Measurements from ENCODE around the gene IL17D.
A peak's percentile ranks its signal among the peaks of the same experiment; 100 is the strongest.
"Not testable (repeated sequence)": the region's sequence is repeated elsewhere in the genome, so short reads cannot be mapped to it uniquely, and the experiment has no call there.

IL17D gene, protein sequence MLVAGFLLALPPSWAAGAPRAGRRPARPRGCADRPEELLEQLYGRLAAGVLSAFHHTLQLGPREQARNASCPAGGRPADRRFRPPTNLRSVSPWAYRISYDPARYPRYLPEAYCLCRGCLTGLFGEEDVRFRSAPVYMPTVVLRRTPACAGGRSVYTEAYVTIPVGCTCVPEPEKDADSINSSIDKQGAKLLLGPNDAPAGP

DNA sequence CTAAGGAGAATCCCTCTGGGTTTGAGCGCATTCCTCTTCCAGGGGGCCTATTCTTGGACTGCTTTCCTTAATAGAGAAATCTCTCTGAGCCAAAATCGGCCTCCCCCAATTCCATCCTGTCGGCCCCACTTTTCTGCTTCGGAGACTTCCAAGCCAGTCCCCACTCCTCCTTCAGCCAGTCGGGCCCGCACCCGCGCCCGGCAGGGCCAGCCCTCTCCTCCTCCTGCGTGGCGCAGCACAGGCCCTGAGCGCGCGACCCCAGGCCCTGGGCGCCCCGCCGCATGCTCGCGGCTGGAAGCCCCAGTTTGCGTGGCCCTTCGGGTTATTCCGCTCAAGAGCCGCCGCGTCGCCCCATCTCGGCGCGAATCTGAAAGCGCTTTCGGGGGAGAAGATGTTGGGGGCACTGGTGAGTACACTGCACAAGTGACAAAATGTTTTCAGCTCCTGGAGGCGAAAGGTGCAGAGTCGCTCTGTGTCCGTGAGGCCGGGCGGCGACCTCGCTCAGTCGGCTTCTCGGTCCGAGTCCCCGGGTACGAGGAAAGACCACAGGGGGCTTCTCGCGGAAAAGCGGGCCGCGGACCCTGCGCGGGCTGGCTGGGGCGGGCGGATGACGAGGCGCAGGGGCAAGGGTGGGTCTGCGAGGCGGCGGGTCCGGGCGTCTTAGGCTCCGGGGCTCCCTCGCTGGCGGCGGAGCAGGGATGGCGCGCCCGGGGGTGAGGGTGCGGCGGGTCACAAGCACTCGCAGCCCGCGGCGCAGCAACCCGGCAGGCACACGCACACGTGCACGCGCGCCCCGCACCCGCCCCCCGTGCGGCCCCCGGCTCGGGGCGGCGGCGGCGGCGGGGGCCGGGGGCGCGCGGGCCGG is at the start of gene IL17D:
IL17D (plus strand) TSS at position 785 of the 865 bp plus-strand sequence. CDS start 303 bp downstream, outside the sequence.
- DNase-seq (ENCODE audit: low read depth), result peak; percentile 30

DNA sequence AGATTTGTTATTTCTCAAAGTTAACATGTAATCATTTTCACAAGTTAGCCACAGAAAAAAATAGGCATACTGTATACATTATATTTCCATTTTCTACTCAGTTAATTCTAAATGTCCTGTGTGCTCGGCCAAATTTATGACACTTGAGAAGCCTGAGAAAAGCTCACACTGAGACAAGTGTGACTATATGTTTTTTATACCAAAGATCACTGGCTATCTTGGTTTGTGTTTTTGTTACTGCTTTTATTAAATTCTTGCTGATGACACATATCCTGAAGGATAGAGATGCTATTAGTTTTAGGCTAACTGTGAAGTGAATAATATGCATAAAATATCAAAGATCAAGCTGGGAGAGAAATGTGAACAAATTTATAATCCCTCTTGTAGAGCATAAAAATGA is 49.3 kb upstream of the IL17D start:
- no peak for DNase-seq (ENCODE audit: low read depth)

DNA sequence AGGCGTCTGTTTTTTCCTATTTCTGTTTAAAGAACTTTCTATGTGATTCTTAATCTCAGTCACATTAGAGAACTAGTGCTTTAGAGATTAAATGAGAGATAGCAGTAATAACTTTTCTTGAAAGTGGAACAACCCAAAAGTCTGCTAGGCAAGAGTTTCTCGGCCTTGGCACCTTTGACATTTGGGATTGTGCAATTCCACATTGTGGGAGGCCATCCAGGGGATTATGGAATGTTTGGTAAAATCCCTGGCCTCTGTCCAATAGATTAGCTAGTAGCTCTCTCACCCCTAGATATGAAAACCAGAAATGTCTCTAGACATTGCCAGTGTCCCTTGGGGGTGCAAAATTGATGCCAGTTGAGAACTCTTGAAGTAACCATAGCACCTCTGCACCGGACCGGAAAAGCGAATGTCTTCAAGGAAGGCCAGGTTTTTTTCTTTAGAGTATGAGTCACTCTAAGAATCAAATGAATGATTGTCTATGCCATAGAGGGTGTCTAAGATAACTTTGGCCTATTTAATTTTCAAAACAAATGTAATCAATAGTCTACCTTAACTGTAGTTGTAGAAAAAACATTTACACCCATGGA is 45.0 kb upstream of the IL17D start:
- no peak for DNase-seq (ENCODE audit: low read depth)

DNA sequence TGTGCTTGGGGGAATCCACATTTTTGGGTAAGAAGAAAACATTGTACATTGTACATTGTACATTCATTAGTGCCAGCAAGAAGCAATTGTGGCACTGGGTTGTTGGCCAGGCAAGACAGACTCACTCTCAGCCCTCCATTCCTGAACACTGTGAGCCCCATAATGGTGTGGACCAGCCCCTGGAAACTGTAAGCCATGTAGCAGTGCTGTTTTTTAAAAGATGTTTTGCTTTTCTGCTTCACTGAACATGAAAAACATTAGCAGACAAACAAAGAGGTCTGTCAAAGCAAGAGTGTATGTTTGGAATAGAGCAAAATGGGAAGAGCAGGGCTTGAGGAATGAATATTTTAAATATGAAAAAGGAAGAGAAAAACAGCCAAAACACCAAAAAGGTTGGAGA is 39.1 kb upstream of the IL17D start:
- DNase-seq (ENCODE audit: low read depth), result no peak

DNA sequence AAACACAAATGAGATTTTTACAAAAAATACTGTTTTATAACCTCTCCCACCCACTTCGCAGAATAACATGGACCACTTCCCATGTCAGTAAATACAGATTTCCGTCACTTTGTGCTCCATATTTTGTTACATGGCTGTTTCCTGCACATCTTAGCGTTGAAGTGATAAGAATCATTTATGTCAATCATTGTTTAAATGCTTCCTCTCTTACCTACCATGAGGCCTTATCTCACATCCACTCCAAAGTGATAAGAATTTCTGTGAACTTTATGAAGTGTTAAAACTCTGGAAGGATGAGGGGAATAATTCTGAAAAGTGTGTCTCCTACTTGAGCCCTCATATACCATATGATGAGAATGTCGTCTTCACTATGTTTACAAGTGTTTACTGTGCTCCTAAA is 36.6 kb upstream of the IL17D start:
- no peak for DNase-seq (ENCODE audit: low read depth)

DNA sequence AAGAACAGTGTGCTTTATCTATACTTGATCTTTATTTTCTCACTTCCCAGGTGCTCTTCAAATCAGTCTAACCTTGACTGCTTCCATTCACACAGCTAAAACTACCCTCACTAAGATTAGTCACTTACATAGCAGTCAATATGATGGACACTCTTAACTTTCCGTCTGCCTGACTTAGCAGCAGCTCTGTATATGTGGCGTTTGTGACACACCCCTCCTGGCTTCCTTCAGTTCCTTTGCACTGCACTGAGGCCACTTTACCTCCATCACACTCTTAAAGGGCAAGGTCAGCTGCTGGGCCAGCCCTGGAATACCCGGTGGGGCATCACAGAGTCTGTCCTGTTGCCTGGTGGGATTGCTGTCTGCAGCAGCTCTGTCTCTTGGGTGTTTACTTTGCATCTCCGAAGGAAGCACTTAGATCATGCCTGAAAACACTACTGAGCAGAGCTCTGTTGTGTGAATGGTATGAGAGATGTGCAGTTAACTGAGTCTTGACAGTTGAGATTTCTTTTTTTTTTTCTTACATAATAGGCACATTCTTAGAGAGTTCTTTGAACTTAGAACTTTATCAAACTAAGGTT is 35.6 kb upstream of the IL17D start:
- DNase-seq (ENCODE audit: low read depth), result no peak

DNA sequence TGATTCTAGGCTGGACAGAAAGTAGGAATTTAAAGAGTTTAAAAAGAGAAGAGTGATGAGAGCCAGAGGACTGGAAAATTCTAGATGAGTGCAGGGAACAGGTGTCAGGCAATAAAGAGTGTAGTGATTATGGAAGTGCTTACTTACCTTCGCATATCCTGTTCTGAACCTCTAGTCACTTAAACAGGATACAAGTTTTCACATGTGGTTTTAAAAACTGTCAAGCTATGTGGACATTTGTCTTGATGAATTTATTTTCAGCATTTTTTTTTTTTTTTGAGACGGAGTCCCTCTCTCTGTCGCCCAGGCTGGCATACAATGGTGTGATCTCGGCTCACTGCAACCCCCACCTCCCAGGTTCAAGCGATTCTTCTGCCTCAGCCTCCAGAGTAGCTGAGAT is 34.3 kb upstream of the IL17D start:
- DNase-seq (ENCODE audit: low read depth), result no peak

DNA sequence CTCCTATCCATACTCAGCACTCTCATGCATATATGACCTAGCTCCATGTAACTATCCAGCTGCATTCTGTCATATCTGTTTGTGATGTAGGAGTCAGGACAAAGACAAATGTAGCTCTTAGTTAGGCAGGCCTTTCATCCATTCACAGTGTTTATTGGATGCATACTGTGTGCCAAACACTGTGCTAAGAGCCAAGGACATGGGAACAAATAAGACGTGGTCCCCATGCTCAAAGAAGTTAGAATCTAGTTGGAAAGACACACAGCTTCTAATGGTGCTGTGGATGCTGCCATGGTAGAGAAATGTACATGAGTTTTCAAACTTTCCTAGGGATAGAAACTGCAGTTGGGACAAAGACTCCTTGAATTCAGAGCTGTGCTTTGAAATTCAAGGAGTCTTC is 31.7 kb upstream of the IL17D start:
- DNase-seq (ENCODE audit: low read depth), result no peak

DNA sequence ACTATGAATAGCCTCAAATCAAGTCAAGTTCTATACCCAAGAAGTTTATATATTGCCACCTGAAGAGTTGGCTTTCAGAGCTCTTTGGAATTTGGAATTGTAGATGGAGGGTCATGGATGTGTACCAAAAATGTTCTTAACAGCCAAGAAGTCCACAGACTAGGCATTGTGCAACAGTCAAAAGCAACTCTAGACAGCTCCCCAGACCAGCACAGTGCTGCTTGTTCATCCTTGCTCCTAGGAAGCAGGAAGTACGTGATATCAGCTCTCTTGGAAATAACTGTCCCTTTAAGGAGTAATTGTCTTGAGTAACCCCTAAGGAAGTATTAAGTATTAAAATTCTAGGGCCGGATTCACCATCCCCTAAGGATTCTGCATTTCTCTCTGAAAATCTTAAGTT is 30.7 kb upstream of the IL17D start:
- DNase-seq (ENCODE audit: low read depth), result no peak

DNA sequence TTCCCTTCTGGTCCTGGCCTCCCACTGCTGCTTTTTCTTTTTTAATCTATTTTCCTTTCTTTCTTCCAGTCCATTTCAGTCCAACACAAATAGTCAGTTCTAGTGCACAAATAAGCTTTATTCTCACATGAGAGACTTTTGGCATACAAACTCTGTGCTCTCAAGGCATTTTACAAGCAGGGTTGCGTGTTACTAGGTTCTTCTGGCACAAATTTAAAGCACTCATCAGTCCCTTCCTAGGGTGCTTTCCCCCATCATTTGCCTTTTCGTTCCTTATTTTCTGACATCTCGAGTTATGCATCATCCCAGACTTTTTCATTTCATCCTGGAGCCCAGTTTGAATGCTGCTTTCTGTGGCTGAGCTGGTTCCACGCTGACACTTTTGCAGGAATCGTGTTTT is 29.8 kb upstream of the IL17D start:
- DNase-seq (ENCODE audit: low read depth), result no peak

DNA sequence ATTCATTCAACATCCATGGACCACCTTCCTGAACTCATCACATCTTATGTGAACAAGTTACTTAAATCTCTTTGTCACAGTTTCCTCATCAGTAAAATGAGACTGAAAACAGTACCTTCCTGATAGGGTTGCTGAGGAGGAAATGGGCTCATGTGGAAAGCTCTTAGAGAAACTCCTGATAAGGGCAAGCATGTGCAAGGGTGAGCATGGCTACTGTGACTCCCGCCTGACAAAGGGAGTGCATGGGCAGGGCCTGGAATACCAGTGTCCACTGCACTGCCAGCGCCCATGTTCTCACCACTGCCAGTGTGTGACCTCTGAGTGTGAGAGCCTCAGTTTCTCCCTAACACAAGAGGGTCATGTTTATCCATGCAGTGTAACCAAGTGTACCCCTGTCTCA is 27.3 kb upstream of the IL17D start:
- DNase-seq (ENCODE audit: low read depth), result no peak

DNA sequence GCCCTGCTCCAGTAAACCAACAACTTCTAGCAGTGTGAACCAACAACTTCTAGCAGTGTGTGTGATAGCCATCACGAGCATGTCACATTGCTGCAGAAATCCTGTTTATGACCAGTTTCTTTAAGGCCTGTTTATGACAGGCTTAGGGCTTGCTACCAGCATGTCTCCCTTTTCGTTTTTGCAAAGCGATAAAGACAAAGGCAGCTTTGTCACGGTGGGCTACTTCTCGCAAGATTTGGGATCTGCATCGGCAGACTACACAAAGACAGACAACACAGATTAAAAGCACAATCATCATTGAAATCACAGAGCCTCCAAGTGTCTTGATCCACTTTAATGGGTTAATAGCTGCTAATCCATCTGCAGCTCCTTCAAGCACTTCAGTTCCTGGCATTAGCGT is 24.9 kb upstream of the IL17D start:
- DNase-seq (ENCODE audit: low read depth), result not testable (repeated sequence)

DNA sequence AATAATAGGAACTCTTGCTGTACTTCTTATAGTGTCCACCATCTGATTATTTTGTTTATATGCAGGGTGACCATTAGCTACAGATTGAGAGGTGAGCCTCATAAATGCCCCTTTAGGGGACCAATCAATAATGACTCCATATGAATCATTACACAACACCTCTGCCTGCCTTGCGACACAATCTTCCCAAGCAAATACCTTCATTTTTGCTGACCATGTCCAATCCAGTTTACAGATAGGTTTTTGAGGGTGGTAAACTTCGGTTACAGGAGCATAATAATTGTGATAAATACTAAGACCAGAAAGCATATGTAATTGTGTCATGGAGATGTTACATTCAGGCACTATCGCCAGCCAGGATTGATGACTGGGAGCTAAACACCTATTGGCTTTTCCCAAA is 23.6 kb upstream of the IL17D start:
- DNase-seq (ENCODE audit: low read depth), result no peak

DNA sequence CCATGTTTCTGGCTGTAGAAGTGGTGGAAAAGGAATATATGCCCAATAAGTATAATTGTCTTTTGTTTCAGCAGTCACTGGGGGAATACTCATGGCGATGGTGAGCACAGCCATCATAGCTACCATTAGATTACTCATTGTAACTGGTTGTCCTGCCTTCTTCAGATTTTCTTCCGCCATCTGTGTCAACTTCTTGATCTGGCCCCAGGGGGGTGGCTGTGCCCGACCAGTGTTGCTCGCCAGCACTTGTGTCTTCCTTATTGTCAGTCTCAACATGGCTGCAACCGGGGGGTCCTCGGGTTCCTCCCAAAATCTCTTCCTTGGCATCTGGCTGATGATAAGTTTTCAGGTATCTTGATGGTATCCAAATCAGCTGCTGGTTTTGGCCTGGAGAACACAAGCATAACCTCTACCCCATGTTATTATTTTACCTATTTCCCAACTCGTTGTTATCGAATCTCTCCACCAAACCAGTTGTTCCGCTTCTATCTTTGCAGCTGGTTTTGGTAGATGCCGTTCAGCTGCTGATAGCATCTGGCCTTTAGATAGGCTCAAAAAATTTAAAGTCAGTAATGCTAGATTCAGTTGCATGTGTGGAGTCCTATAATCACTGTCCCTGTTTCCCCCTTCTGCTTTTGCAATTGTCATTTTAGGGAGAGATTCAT is 23.0 kb upstream of the IL17D start:
- no peak for DNase-seq (ENCODE audit: low read depth)

DNA sequence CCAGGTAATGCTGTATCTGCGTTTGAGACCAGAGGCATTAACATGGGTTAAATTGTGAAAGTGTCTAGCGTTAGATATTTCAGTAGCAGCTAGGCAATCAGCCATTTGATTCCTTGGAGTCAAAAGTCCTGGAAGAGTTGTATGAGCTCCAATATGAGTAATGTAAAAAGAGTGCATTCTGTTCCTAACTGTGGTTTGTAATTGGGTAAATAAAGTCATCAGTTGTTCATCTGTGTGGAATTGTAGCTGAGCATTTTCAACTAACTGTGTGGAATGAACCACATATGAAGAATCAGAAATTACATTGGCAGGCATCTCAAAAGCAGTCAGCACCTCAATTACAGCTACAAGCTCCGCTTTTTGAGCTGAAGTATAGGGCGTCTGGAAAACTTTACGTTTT is 22.0 kb upstream of the IL17D start:
- DNase-seq (ENCODE audit: low read depth), result not testable (repeated sequence)

DNA sequence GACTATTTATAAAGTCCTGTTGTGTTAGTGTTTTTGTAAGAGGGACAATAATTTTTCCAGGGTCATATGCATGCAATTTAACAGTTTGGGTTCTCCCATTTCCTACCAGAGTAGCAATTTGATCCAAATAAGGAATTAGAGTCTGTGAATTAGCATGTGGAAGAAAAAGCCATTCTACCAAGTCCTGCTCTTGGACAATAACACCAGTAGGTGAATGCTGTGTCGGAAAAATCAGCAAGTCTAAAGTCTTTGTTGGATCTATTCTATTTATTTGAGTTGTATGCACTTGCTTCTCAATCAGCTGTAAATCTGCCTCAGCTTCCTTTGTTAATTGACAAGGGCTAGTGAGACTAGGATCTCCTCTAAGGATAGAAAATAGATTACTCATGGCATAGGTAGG is 21.4 kb upstream of the IL17D start:
- no peak for DNase-seq (ENCODE audit: low read depth)

DNA sequence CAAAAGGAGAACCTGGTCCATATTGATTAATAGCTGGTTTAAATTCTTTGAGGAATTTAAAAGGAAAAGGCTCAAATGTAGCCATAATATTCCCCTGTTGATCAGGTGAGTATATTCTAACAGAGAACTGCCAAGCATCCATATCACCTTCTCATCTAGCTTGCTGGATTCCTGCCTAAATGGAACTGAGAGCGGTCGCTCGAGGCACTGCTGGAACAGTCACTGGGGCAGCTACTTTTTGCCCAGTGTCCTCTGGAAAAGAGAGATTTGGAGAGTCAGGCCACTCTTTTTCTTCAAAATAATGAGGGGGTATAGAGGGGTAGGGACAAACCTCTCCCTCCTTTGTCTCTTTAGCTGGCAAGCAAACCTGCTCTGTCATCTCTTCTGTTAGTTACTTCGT is 19.5 kb upstream of the IL17D start:
- DNase-seq (ENCODE audit: low read depth), result no peak

DNA sequence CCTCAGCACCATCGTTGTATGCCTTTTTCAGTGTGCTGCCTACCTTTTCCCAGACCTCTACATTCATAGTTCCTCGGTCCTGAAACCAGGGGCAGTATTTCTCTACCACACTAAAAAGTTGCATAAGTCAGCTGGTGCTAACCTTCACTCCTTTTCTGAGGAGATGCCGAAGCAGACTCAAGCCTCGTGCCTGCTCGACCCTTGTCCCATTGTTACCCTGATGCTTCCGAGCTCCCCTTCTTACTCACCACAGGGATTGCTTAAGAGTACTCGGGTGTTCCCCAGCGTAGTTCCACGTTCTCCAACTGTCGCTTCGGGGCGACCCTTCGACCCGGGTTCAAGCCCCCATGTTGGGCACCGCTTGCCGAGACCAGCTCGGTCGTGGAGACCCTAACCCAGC is 19.0 kb upstream of the IL17D start:
- no peak for DNase-seq (ENCODE audit: low read depth)

DNA sequence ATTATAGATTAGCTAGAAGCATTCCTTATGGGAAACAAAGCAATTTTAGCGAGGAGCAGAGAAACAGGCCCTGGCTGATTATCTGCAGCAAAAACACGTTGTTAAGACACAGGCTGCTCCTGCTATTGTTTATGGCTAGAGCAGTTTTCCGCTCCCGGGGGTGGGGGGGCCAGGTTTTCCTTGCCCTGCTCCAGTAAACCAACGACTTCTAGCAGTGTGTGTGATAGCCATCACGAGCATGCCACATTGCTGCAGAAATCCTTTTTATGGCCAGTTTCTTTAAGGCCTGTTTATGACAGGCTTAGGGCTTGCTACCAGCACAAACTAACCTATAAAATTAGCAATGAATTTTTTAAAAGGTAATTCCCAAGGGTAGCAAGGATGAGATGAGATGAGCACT is 18.4 kb upstream of the IL17D start:
- DNase-seq (ENCODE audit: low read depth), result no peak

DNA sequence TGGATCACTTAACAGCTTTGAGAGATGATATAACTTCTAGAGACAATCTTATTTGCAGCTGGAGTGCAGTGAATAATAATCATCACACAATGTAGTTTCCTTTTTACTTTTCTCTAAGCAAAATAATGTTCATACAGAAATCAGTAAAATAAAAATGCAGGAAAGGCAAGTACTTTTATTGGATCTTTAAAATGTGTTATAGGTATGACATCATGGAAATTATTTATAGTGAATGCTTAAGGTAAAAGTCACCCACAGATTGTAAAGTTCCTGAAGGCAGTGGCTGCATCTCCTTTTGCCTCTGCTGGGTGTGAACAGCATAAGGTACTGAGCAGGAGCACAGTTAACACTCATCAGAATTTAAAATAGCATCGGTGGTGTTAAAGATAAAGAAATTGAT is 17.3 kb upstream of the IL17D start:
- DNase-seq (ENCODE audit: low read depth), result no peak

DNA sequence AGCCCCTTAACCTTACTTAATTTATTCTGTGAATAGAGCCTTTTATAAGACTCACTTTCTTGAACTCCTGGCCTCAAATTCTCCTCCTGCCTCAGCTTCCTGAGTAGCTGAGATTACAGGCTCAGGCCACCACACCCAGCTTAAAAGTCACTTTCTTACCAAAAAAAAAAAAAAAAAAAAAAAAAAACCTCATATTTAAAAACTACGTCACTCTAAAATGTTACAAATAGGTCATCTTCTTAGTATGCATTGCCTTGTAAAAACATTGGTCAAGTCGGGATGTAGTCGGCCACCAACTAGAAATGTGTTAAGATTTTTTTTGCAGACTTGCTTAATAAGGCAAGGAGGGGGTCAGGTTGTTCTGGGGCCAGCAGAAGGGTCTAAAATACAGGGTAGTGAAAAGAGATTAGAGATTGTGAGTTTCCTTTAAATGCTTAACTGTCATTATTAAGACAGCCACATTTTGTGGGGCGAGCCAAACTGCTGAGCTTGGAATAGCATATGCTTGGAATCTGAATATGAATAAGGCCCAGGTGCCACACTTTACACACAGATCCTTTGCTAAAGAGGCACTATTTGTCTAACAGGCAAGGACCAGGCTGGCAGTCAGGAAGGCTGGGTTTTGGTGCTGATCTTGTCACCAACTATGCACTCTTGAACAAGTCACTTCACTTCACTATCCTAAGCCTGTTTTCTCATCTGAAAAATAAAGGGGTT is 16.5 kb upstream of the IL17D start:
- no peak for DNase-seq (ENCODE audit: low read depth)

DNA sequence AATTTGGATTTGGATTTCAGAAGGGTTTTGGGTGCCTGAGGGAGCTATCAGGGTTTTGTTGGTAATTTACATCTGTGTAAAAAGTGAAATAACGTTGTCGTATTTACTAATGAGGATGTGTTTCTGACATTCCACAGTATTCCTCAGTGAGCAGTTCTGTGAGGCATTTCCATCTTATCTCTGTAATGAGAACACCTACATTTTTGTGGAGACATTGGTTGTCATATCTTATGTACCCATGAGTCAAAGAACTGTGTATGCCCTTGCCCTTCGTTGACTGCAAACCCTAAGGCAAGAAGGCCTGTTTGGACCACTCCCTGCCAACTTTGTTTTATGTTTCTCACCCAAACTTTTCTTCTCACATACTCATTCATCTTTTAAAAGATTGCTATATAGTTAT is 14.2 kb upstream of the IL17D start:
- DNase-seq (ENCODE audit: low read depth), result no peak
